ENCODE measurements around the gene IL4R.

GRCh38 chr16:27345201-27345600 is 31.4 kb downstream of the IL4R start:
- TF ChIP-seq CTCF (IDR thresholded peaks at IDR 0.05) (no peak), EZH2phosphoT487 (IDR thresholded peaks at IDR 0.05) (no peak)
